Stomach (tissue), 9 donors: ENCODE measurements around the gene FSTL5. TPM values are rescaled to one million over a fixed set of nuclear protein-coding genes. Genes with fewer than 3 reads are reported as not detected.

Source experiments
- DNase-seq, 2 donors: peaks; one replicate each; pipeline versions ENCODE4 v3.0.0 to v3.0.0-alpha.2; 2013 to 2019
- H3K27ac ChIP-seq, 5 donors: fragments of 200-600 bp in 4 of 5; sonication (generic) in 4 of 5; one replicate each; pipeline ENCODE4 v1.5.1; 2013 to 2019; ENCODE audit warnings: mild to moderate bottlenecking in 1 of 5, moderate library complexity in 1 of 5
- H3K27me3 ChIP-seq, 3 donors: fragments of 200-600 bp; sonication (generic); one replicate each; pipeline ENCODE4 v1.5.1; 2017 to 2019; ENCODE audit warnings: mixed run types in 1 of 3
- H3K36me3 ChIP-seq, 4 donors: fragments of 200-600 bp; sonication (generic); 1 replicate in 3 of 4; 2 replicates in 1 of 4; pipeline ENCODE4 v1.5.1; 2016 to 2019
- H3K4me1 ChIP-seq, 4 donors: fragments of 200-600 bp; sonication (generic); one replicate each; pipeline ENCODE4 v1.5.1; 2016 to 2019
- H3K4me3 ChIP-seq, 4 donors: fragments of 200-600 bp; sonication (generic) in 3 of 4; one replicate each; pipeline ENCODE4 v1.5.1; 2016 to 2019; ENCODE audit warnings: mild to moderate bottlenecking in 1 of 4
- H3K9me3 ChIP-seq, 4 donors: fragments of 200-600 bp; sonication (generic); one replicate each; pipeline ENCODE4 v1.5.1; 2016 to 2019
- CTCF ChIP-seq, 7 experiments: fragments of 450-650 bp in 4 of 7; fragments of 200-600 bp in 3 of 7; sonication (generic) in 3 of 7; IDR thresholded peaks; one replicate each; pipeline ENCODE4 v1.5.1; 2016 to 2019; ENCODE audit warnings: antibody characterized with exemption in 7 of 7, control low read depth in 2 of 7, mild to moderate bottlenecking in 1 of 7
- EP300 ChIP-seq: sonication (generic); formaldehyde crosslinking; IDR thresholded peaks from one replicate; pipeline ENCODE4 v1.6.1; 2017; ENCODE audit warnings: antibody characterized with exemption
- POLR2A ChIP-seq, 4 donors: fragments of 450-650 bp; IDR thresholded peaks; one replicate each; pipeline ENCODE4 v1.6.1; 2016; ENCODE audit warnings: antibody characterized with exemption in 4 of 4, control low read depth in 2 of 4, mild to moderate bottlenecking in 1 of 4, moderate library complexity in 1 of 4
- POLR2AphosphoS5 ChIP-seq, 3 donors: sonication (generic); formaldehyde crosslinking; IDR thresholded peaks; one replicate each; pipeline ENCODE4 v1.6.1; 2016; ENCODE audit warnings: antibody characterized with exemption in 3 of 3
- WGBS, 5 donors: extraction: QIAGEN DNeasy Blood & Tissue Kit in 3 of 5; methylation state at CpG; one replicate each; pipeline versions ENCODE4 v1.1.5 to v1.1.7; 2013 to 2018; 5-methylcytosine and 5-hydroxymethylcytosine counted together
- intact Hi-C: fragments of 100-400 bp; cut with DNase I; formaldehyde crosslinking; loops from one replicate; pipeline ENCODE4 v1.15.1; 2023; ENCODE audit warnings: low total_unique reads
- polyA plus RNA-seq, 3 donors: library from polyadenylated mRNA; stranded (reverse); fragments of 200-250 nt; gene quantifications; one replicate each; pipeline ENCODE4 v1.2.3, GENCODE V29; 2013
- total RNA-seq, 5 donors: library from RNA; depleted of rRNA; stranded (reverse); fragments of >200 nt; gene quantifications; one replicate each; pipeline versions ENCODE4 v1.1.0 to v1.2.3, GENCODE V29; 2014 to 2016
- donor health status: healthy with polysubstance abuse.
- donor health status: Bipolar disorder and iron deficiency.
- donor health status: healthy.

Gene FSTL5
- total and polyA plus RNA-seq, 8 donors: 4.6 TPM; not detected in 7

GRCh38 chr4:161936625-161937550 lies 226.9 kb downstream of the FSTL5 start:
- TF ChIP-seq CTCF (IDR thresholded peaks at IDR 0.05) (no peak), POLR2A (IDR thresholded peaks at IDR 0.05) (no peak), POLR2AphosphoS5 (IDR thresholded peaks at IDR 0.05) (no peak), EP300 (no peak)
- intact Hi-C loops: no loop called here
- 74 to 94% (median 79%) methylated on average over 1 of the region's 1 CpG for WGBS, 5 donors
- DNase-seq: no peak
- Histone ChIP-seq H3K36me3 (no peaks in the 10 kb centered on the region), H3K27ac (no peak overlapping the region), H3K4me1 (no peaks in the 10 kb centered on the region), H3K9me3 (no peaks in the 10 kb centered on the region), H3K27me3 (no peaks in the 10 kb centered on the region), H3K4me3 (no peak overlapping the region)

GRCh38 chr4:161931089-161931488 lies 232.7 kb downstream of the FSTL5 start:
- H3K27ac ChIP-seq: no peak overlapping the region
- 73 to 79% (median 73%) methylated on average over 1 of the region's 1 CpG for WGBS, 5 donors
- no peak for TF ChIP-seq CTCF (IDR thresholded peaks at IDR 0.05)
- TF ChIP-seq POLR2A (IDR thresholded peaks at IDR 0.05): no peak
- no peak for TF ChIP-seq EP300
- TF ChIP-seq POLR2AphosphoS5 (IDR thresholded peaks at IDR 0.05): no peak
- no peaks in the 10 kb centered on the region for H3K27me3 ChIP-seq
- H3K4me1 ChIP-seq: no peaks in the 10 kb centered on the region
- DNase-seq: no peak
- intact Hi-C loops: no loop called here
- no peaks in the 10 kb centered on the region for H3K36me3 ChIP-seq
- no peaks in the 10 kb centered on the region for H3K9me3 ChIP-seq
- no peak overlapping the region for H3K4me3 ChIP-seq

GRCh38 chr4:161929956-161930355 lies 233.8 kb downstream of the FSTL5 start:
- Histone ChIP-seq H3K9me3 (no peaks in the 10 kb centered on the region), H3K27me3 (no peaks in the 10 kb centered on the region), H3K27ac (no peak overlapping the region), H3K4me3 (no peak overlapping the region), H3K36me3 (no peaks in the 10 kb centered on the region), H3K4me1 (no peaks in the 10 kb centered on the region)
- peak in 1 of 2 donors; percentile 16 for DNase-seq
- intact Hi-C loops: no loop called here
- TF ChIP-seq POLR2AphosphoS5 (IDR thresholded peaks at IDR 0.05) (no peak), POLR2A (IDR thresholded peaks at IDR 0.05) (no peak), EP300 (no peak), CTCF (IDR thresholded peaks at IDR 0.05) (no peak)

GRCh38 chr4:161926033-161926828 lies 237.6 kb downstream of the FSTL5 start:
- H3K9me3 ChIP-seq: no peaks in the 10 kb centered on the region
- TF ChIP-seq EP300 (no peak), POLR2A (IDR thresholded peaks at IDR 0.05) (no peak), CTCF (IDR thresholded peaks at IDR 0.05) (no peak), POLR2AphosphoS5 (IDR thresholded peaks at IDR 0.05) (no peak)

More at GRCh38 chr4:161926033-161926828, 237.6 kb downstream of the FSTL5 start:
- H3K4me3 ChIP-seq: no peak overlapping the region
- no peaks in the 10 kb centered on the region for H3K36me3 ChIP-seq
- H3K4me1 ChIP-seq: no peaks in the 10 kb centered on the region
- no peaks in the 10 kb centered on the region for H3K27me3 ChIP-seq
- DNase-seq: no peak
- 33 to 60% (median 47%) methylated on average over 6 of the region's 6 CpGs for WGBS, 5 donors
- H3K27ac ChIP-seq: no peak overlapping the region
- intact Hi-C loops: no loop called here
